K562 (cell line): ENCODE results near the gene NSUN6. TPM values are rescaled to one million over a fixed set of nuclear protein-coding genes. Genes with fewer than 3 reads are reported as not detected.

Experiments used
- ARID1B ChIP-seq: fragments of 450-650 bp; IDR thresholded peaks from 2 replicates; pipeline ENCODE4 v1.6.1; 2016; ENCODE audit warnings: antibody characterized with exemption, mild to moderate bottlenecking, inconsistent platforms
- BACH1 ChIP-seq: fragments of 200-800 bp; sonication (Bioruptor generic); IDR thresholded peaks from 2 replicates; pipeline ENCODE4 v1.6.1; 2016; ENCODE audit warnings: missing genetic modification characterization, missing compliant biosample characterization
- DPF2 ChIP-seq: fragments of 450-650 bp; IDR thresholded peaks from 2 replicates; pipeline ENCODE4 v1.6.1; 2016
- FOSL1 ChIP-seq: fragments of 200-800 bp; sonication (Bioruptor generic); conservative IDR thresholded peaks from 2 replicates; pipeline ENCODE4 v1.6.1; 2016; ENCODE audit warnings: missing genetic modification characterization, missing compliant biosample characterization
- JUND ChIP-seq, 2 experiments: IDR thresholded peaks; 2 replicates in 1 of 2; 3 replicates in 1 of 2; pipeline ENCODE4 v1.6.1; 2011; ENCODE audit warnings: borderline replicate concordance in 2 of 2, low read depth in 2 of 2, low read length in 2 of 2, improper control_type of control experiment in 1 of 2, missing biosample characterization in 1 of 2, missing genetic modification characterization in 1 of 2, missing genetic modification reagents in 1 of 2
- L3MBTL2 ChIP-seq: fragments of 450-650 bp; IDR thresholded peaks from 2 replicates; pipeline ENCODE4 v1.6.1; 2016; ENCODE audit warnings: mild to moderate bottlenecking, moderate library complexity
- MAFG ChIP-seq: fragments of 450-650 bp; conservative IDR thresholded peaks from 2 replicates; pipeline ENCODE4 v1.6.1; 2016; ENCODE audit warnings: missing genetic modification characterization, missing compliant biosample characterization
- MEIS2 ChIP-seq: fragments of 450-650 bp; IDR thresholded peaks from 2 replicates; pipeline ENCODE4 v1.6.1; 2014; ENCODE audit warnings: mild to moderate bottlenecking; ENCODE audit not compliant: partially characterized antibody
- ZFP91 ChIP-seq: sonication (generic); formaldehyde crosslinking; IDR thresholded peaks from 2 replicates; pipeline ENCODE4 v1.8.0; 2022; ENCODE audit warnings: mild to moderate bottlenecking, missing genetic modification reagents
- ZNF316 ChIP-seq: fragments of 450-650 bp; IDR thresholded peaks from 2 replicates; pipeline ENCODE4 v1.6.1; 2016
- ZNF398 ChIP-seq: fragments of 250-450 bp; sonication (Bioruptor Pico); IDR thresholded peaks from 2 replicates; pipeline ENCODE4 v1.8.0; 2021; ENCODE audit warnings: moderate library complexity, mild to moderate bottlenecking, inconsistent platforms
- ZZZ3 ChIP-seq: fragments of 450-650 bp; IDR thresholded peaks from 2 replicates; pipeline ENCODE4 v1.6.1; 2016; ENCODE audit warnings: antibody characterized with exemption, mild to moderate bottlenecking, moderate library complexity
- polyA plus RNA-seq, 8 experiments: library from polyadenylated mRNA; depleted of rRNA in 4 of 8; stranded (reverse) in 5 of 8; unstranded in 3 of 8; fragments of >200 nt; fragmentation: Nextera tagmentation in 2 of 8; fragmentation: Illumina TruSeq in 1 of 8; extraction: Ambion mirVana in 2 of 8; extraction: Trizol in 1 of 8; gene quantifications; 2 replicates each; pipeline versions ENCODE4 v1.2.1 to v1.2.3, GENCODE V29; 2011 to 2014; ENCODE audit warnings: inconsistent platforms in 1 of 8, missing spikeins in 1 of 8
- total RNA-seq, 7 experiments: library from RNA; depleted of rRNA in 6 of 7; stranded (reverse); fragments of >200 nt in 6 of 7; fragmentation: Illumina TruSeq in 2 of 7; extraction: Trizol in 2 of 7; gene quantifications; 2 replicates each; pipeline versions ENCODE4 v1.2.1 to v1.2.3, GENCODE V29; 2011 to 2021; ENCODE audit warnings: low replicate concordance in 1 of 7
- TF ChIP-seq, protein P1 (sequence below): fragments of 450-650 bp; IDR thresholded peaks from 2 replicates; pipeline ENCODE4 v1.7.1; 2018; ENCODE audit warnings: mild to moderate bottlenecking, low read depth; ENCODE audit not compliant: partially characterized antibody

NSUN6 gene
- total and polyA plus RNA-seq, 9 of the 15 experiments (the other 6 are each of a cell fraction or from before 2014, with no cell fraction given), result 12.5 to 33.1 (median 24.2) TPM

- TF ChIP-seq ZNF398 (CRISPR knock-in tag) (no peak), BACH1 (tag) (0 out of 2 replicates have a peak, but pooled peaks have one; percentile 34), L3MBTL2 (peak; percentile 78), JUND (IDR thresholded peaks at IDR 0.05; ENCODE audit: borderline replicate concordance, low read depth, low read length) (0 out of 2 replicates have a peak, but pooled peaks have one; percentile 7), JUND (tag; IDR thresholded peaks at IDR 0.05; ENCODE audit: borderline replicate concordance, low read depth, low read length) (0 out of 3 replicates have a peak, but pooled peaks have one; percentile 59), ZNF316 (peak; percentile 24; the same call in 1 of the 2 replicates), MAFG (tag) (peak; percentile 53), FOSL1 (tag) (peak; percentile 61; the same call in 1 of the 2 replicates), ZZZ3 (no peak), MEIS2 (peak; percentile 19), ARID1B (peak; percentile 45; the same call in 1 of the 2 replicates), ZFP91 (CRISPR knock-in tag) (no peak), DPF2 (peak; percentile 62)
- TF ChIP-seq, protein P1, sequence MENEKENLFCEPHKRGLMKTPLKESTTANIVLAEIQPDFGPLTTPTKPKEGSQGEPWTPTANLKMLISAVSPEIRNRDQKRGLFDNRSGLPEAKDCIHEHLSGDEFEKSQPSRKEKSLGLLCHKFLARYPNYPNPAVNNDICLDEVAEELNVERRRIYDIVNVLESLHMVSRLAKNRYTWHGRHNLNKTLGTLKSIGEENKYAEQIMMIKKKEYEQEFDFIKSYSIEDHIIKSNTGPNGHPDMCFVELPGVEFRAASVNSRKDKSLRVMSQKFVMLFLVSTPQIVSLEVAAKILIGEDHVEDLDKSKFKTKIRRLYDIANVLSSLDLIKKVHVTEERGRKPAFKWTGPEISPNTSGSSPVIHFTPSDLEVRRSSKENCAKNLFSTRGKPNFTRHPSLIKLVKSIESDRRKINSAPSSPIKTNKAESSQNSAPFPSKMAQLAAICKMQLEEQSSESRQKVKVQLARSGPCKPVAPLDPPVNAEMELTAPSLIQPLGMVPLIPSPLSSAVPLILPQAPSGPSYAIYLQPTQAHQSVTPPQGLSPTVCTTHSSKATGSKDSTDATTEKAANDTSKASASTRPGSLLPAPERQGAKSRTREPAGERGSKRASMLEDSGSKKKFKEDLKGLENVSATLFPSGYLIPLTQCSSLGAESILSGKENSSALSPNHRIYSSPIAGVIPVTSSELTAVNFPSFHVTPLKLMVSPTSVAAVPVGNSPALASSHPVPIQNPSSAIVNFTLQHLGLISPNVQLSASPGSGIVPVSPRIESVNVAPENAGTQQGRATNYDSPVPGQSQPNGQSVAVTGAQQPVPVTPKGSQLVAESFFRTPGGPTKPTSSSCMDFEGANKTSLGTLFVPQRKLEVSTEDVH, result no peak
Observed at GRCh38 chr10:18505456-18506118, 145.8 kb downstream of the NSUN6 start (continued).
